Measurements from ENCODE around the gene HTRA2. TPM values are rescaled to one million over a fixed set of nuclear protein-coding genes. Genes with fewer than 3 reads are reported as not detected.

Gene HTRA2
- total and polyA plus RNA-seq, 9 of the 15 experiments (the other 6 are each of a cell fraction or from before 2014, with no cell fraction given) = 54.2 to 71.2 (median 65.8) TPM

DNA sequence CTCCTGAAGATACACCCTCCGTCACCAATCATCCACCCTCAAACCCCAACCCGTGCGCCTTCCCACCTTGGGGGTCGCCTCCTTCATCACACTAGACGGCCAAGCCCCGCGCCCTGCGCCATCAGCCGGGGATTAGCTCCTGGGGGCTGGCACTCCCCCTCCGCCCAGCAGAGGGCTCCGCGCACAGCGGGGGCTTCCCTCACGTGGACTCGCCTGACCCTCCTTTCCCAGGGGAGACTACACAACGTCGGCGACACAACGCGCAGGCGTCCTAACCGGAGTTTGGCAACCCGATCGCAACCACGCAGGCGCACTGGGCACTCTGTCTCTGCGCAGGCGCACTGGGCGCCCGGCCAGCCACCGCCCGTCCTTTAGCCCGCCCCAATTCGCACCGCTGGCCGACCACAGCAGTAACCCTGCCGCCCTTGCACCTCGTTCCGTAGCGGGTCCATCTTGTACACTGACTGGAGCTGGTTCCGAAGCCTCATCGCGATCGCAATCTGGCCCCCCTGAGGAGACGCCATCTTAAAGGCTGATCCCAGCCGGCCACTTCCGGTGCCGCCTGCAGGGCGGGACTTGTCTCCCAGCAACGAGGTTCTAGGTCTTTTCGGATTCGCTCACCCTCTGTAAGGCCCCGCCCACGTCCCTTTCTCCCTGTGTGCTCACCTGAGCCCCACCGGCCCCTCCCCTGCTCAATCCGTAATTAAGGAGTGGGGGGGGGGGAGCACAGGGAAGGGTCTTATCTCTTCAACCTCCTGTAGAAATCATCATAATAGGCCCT, 22.4 kb upstream of the HTRA2 start, which contains the start of gene PCGF1 (continued):
- TF ChIP-seq, protein P1, sequence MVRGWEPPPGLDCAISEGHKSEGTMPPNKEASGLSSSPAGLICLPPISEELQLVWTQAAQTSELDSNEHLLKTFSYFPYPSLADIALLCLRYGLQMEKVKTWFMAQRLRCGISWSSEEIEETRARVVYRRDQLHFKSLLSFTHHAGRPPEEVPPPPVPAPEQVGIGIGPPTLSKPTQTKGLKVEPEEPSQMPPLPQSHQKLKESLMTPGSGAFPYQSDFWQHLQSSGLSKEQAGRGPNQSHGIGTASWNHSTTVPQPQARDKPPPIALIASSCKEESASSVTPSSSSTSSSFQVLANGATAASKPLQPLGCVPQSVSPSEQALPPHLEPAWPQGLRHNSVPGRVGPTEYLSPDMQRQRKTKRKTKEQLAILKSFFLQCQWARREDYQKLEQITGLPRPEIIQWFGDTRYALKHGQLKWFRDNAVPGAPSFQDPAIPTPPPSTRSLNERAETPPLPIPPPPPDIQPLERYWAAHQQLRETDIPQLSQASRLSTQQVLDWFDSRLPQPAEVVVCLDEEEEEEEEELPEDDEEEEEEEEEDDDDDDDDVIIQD (CRISPR knock-in tag; IDR thresholded peaks at IDR 0.05) = no peak
- TF ChIP-seq CTBP1 (IDR thresholded peaks at IDR 0.05; ENCODE audit: borderline replicate concordance) = peak; percentile 25
- no peak for TF ChIP-seq CBX1 (IDR thresholded peaks at IDR 0.05; ENCODE audit: low read depth)
- TF ChIP-seq E2F3 (CRISPR knock-in tag; IDR thresholded peaks at IDR 0.05) = no peak; the same call in 1 of the 2 replicates
- no peak for TF ChIP-seq FOSL1 (tag; conservative IDR thresholded peaks at IDR 0.05)
- TF ChIP-seq POLR2H (tag; IDR thresholded peaks at IDR 0.05; ENCODE audit: low read depth) = peak; percentile 76
- TF ChIP-seq RFX1 (IDR thresholded peaks at IDR 0.05) = peak; percentile 98
- no peak for TF ChIP-seq RFX5 (IDR thresholded peaks at IDR 0.05; ENCODE audit: low read depth, low read length)
- peak; percentile 95 for TF ChIP-seq POLR2B (IDR thresholded peaks at IDR 0.05; ENCODE audit: low read depth, partially characterized antibody)
- TF ChIP-seq ZNF316 (IDR thresholded peaks at IDR 0.05) = no peak
- TF ChIP-seq NCOA6 (IDR thresholded peaks at IDR 0.05) = no peak
- TF ChIP-seq ELK3 (CRISPR knock-in tag; IDR thresholded peaks at IDR 0.05) = no peak
- no peak; the same call in 1 of the 2 replicates for TF ChIP-seq KDM2B (CRISPR knock-in tag; IDR thresholded peaks at IDR 0.05)
- TF ChIP-seq ZNF212 (CRISPR knock-in tag; IDR thresholded peaks at IDR 0.05) = no peak
- TF ChIP-seq, protein P2, sequence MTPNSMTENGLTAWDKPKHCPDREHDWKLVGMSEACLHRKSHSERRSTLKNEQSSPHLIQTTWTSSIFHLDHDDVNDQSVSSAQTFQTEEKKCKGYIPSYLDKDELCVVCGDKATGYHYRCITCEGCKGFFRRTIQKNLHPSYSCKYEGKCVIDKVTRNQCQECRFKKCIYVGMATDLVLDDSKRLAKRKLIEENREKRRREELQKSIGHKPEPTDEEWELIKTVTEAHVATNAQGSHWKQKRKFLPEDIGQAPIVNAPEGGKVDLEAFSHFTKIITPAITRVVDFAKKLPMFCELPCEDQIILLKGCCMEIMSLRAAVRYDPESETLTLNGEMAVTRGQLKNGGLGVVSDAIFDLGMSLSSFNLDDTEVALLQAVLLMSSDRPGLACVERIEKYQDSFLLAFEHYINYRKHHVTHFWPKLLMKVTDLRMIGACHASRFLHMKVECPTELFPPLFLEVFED (CRISPR knock-in tag; conservative IDR thresholded peaks at IDR 0.05) = peak; percentile 72; the same call in 1 of the 2 replicates
- TF ChIP-seq KAT8 (IDR thresholded peaks at IDR 0.05; ENCODE audit: low read depth) = no peak
- no peak for TF ChIP-seq MLX (CRISPR knock-in tag; conservative IDR thresholded peaks at IDR 0.05)
- TF ChIP-seq ZNF780A (CRISPR knock-in tag; IDR thresholded peaks at IDR 0.05) = no peak
- TF ChIP-seq SAFB (IDR thresholded peaks at IDR 0.05; ENCODE audit: borderline replicate concordance, low read depth, low read length) = no peak
- no peak for TF ChIP-seq JUN (IDR thresholded peaks at IDR 0.05; ENCODE audit: borderline replicate concordance, low read depth, low read length)
- TF ChIP-seq JUN (CRISPR knock-in tag; IDR thresholded peaks at IDR 0.05; ENCODE audit: borderline replicate concordance) = no peak; the same call in 1 of the 2 replicates
- no peak for TF ChIP-seq ZNF146 (CRISPR knock-in tag; IDR thresholded peaks at IDR 0.05; ENCODE audit: unreplicated experiment)
- TF ChIP-seq SMARCE1 (IDR thresholded peaks at IDR 0.05) = no peak
- TF ChIP-seq ZBTB34 (CRISPR knock-in tag; IDR thresholded peaks at IDR 0.05) = no peak
- TF ChIP-seq DNMT1 (IDR thresholded peaks at IDR 0.05) = no peak

All from K562 (cell line).